Endothelial cell of umbilical vein (primary cell): ENCODE measurements around the gene TRIM41.

Experiments used
- EZH2 ChIP-seq: IDR thresholded peaks from 2 replicates; pipeline ENCODE4 v1.6.1; 2012; ENCODE audit warnings: borderline replicate concordance, low read depth, mild to moderate bottlenecking, moderate library complexity, low read length, inconsistent platforms; ENCODE audit not compliant: severe bottlenecking
- FOS ChIP-seq: IDR thresholded peaks from 2 replicates; pipeline ENCODE4 v1.6.1; 2011; ENCODE audit warnings: mild to moderate bottlenecking, low read length, moderate library complexity, borderline replicate concordance; ENCODE audit not compliant: insufficient read depth
- GATA2 ChIP-seq: IDR thresholded peaks from 2 replicates; pipeline ENCODE4 v1.7.0; 2011; ENCODE audit warnings: low read depth, mild to moderate bottlenecking, moderate library complexity, mixed read lengths, low read length; ENCODE audit not compliant: insufficient read length, insufficient read depth
- JUN ChIP-seq: IDR thresholded peaks from 2 replicates; pipeline ENCODE4 v1.6.1; 2011; ENCODE audit warnings: borderline replicate concordance, low read depth; ENCODE audit not compliant: insufficient read length, insufficient read depth
- MYC ChIP-seq: IDR thresholded peaks from one replicate; pipeline ENCODE4 v1.6.1; 2011; ENCODE audit warnings: mild to moderate bottlenecking, low read depth, low read length
- POLR2A ChIP-seq: IDR thresholded peaks from 2 replicates; pipeline ENCODE4 v1.6.1; 2012; ENCODE audit warnings: low read depth, mild to moderate bottlenecking, control low read depth, low read length
- POLR2AphosphoS5 ChIP-seq: IDR thresholded peaks from 2 replicates; pipeline ENCODE4 v1.6.1; 2012; ENCODE audit warnings: low read depth, mild to moderate bottlenecking, control low read depth, low read length, moderate library complexity; ENCODE audit not compliant: insufficient read depth
- TF ChIP-seq, protein P1 (sequence below), 2 donors: IDR thresholded peaks; 1 replicate in 1 of 2; 2 replicates in 1 of 2; pipeline ENCODE4 v1.5.1; 2011; ENCODE audit warnings: low read length in 2 of 2, mild to moderate bottlenecking in 2 of 2, moderate library complexity in 2 of 2, control low read depth in 1 of 2, inconsistent platforms in 1 of 2, low read depth in 1 of 2; ENCODE audit not compliant: insufficient read depth in 1 of 2; ENCODE audit errors: extremely low read depth in 1 of 2
- TF ChIP-seq, protein P2 (sequence below): IDR thresholded peaks from 2 replicates; pipeline ENCODE4 v1.6.1; 2011; ENCODE audit not compliant: insufficient read depth, insufficient read length

DNA sequence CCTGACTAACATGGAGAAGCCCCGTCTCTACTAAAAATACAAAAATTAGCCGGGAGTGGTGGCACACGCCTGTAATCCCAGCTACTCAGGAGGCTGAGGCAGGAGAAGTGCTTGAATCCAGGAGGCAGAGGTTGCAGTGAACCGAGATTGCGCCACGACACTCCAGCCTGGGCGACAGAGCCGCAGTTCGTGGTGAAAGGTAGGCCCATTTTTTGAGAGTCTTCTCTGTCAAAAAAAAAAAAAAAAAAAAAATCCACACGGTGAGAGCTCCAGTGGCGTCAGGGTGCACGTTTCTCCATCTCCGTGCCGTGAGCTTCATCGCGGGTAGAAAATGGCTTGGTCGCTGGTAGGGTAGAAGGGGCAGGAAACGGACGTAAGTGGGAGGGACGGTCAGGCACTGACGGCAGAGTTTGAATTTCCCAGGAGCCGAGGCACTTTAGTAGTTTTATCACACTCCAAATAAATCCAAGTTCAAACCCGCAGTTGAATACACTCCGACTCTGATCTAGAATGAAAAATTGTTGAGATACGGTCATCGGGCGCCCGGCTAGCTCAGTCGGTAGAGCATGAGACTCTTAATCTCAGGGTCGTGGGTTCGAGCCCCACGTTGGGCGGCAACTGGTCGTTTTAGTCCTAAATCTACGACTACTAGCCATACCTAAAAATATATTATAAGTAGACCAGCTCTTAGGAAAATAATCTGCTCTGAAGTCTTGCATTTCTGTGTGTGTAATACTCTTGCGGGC is 15.7 kb upstream of the TRIM41 start:
- TF ChIP-seq JUN (no peak), POLR2AphosphoS5 (peak; percentile 37), EZH2 (no peak), POLR2A (peak; percentile 52), MYC (no peak), GATA2 (peak; percentile 49), FOS (no peak)
- TF ChIP-seq, protein P1, sequence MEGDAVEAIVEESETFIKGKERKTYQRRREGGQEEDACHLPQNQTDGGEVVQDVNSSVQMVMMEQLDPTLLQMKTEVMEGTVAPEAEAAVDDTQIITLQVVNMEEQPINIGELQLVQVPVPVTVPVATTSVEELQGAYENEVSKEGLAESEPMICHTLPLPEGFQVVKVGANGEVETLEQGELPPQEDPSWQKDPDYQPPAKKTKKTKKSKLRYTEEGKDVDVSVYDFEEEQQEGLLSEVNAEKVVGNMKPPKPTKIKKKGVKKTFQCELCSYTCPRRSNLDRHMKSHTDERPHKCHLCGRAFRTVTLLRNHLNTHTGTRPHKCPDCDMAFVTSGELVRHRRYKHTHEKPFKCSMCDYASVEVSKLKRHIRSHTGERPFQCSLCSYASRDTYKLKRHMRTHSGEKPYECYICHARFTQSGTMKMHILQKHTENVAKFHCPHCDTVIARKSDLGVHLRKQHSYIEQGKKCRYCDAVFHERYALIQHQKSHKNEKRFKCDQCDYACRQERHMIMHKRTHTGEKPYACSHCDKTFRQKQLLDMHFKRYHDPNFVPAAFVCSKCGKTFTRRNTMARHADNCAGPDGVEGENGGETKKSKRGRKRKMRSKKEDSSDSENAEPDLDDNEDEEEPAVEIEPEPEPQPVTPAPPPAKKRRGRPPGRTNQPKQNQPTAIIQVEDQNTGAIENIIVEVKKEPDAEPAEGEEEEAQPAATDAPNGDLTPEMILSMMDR (IDR thresholded peaks at IDR 0.05; ENCODE audit: extremely low read depth in 1 of 2, insufficient read depth in 1 of 2, low read depth in 1 of 2, low read length in 2 of 2) = no peak
- TF ChIP-seq, protein P2, sequence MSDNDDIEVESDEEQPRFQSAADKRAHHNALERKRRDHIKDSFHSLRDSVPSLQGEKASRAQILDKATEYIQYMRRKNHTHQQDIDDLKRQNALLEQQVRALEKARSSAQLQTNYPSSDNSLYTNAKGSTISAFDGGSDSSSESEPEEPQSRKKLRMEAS = no peak
